Islet of Langerhans (tissue), 1 donor: ENCODE data around the gene TMEM234.
"Not testable (repeated sequence)": the region's sequence is repeated elsewhere in the genome, so short reads cannot be mapped to it uniquely, and the experiment has no call there.

Experiments
- FAIRE-seq: peaks from one replicate; lab custom pipeline; 2011; peaks lifted over from hg19 to GRCh38; lab: Jason Lieb, UNC

TMEM234 gene

DNA sequence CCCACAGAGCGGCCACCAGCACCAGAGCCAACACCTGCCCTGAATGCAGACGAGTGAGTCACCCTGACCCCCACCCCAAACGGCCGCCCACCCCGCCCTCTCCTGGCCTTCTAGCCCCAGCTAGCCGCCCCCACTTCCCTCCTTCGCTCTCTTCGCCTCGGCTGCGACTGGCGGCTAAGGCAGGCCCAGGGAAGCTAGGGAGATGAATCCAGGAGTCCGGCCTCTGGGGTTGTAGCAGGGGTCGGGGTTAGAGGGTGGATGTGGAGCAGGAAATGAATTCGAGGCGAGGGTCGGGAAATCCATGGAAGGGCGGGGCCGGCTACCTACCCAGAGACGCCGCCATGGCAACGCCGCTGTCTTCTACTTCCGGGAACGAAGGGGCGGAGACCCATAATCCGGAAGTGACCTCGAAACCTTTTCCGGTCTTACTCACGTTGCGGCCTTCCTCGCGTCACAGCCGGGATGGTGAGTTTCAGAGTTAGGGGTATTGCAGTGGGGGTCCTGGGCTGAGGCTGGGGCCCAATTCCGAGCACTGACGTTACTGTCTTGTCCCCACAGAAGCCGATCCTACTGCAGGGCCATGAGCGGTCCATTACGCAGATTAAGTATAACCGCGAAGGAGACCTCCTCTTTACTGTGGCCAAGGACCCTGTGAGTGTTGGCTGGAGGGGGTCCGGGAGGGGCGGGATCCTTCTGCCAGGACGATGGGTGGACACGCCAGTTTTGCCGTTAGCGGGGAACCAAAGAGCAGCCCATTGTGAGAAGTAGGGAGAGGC is at the start of gene TMEM234, which contains the start of gene EIF3I:
TMEM234 (minus strand) TSS at position 374 of the 776 bp plus-strand sequence; CDS start at position 343, 31 bp downstream.
EIF3I (plus strand) TSS at position 428 of the 776 bp plus-strand sequence; CDS start at position 463, 35 bp downstream.
- FAIRE-seq: peak; percentile 68

DNA sequence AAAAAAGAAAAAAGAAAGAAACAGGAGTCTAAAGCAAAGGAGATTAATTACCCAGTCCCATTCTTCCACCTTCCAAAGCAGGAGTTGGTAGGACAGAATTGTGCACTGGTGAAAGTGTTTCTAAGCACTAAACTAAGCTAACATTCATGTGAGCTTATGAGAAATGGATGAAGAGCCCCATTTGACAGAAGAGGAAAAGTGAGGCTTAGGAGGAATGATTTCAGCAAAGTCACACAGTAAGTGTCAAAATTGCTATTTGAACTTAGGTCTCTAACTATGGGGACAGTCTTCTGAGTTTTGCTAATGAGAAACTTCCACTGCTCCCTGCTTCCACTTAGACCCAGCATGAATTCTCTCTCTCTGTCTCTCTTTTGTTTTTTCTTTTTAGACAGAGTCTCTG is 47.6 kb upstream of the TMEM234 start:
- no peak for FAIRE-seq

DNA sequence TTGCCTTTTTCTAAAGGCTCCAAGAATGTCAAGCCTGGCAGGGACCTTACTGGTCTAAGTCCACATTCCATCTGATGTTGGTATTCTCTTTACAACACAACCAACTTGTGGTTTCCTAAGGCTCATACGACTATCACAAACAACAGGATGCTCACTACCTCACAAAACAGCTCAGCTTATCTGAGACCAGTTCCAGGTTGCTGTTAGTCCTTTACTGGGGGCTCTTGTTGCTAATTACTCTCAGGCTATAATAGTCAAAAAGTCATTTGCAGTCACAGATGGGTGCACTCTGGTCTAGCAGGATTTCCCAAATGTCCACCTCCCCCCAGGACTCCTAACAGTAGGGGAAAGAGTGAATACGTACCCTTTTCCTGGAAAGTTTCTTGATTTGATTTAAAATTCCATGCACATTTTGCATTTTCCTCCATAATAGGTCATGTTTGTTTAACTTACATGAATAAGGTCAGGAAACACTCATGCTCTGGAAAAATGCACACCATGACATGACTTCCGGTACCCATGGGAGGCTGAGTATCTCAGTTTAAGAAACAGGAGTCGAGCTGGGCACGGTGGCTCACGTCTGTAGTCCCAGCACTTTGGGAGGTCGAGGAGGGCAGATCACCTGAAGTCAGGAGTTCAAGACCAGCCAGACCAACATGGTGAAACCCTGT is 44.9 kb upstream of the TMEM234 start:
- no peak for FAIRE-seq

DNA sequence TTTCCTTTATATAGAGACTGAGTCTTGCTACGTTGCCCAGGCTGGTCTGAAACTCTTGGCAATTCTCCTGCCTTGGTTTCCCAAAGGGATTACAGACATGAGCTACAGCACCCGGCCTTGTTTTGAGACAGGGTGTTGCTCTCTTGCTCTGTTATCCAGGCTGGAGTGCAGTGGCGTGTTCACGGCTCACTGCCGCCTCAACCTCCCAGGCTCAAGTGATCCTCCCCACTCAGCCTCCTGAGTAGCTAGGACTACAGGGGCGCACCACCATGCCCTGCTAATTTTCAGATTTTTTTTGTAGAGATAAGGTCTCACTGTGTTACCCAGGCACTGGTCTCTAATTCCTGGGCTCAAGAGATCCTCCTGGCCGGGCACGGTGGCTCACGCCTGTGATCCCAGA is 43.7 kb upstream of the TMEM234 start:
- FAIRE-seq: no peak

DNA sequence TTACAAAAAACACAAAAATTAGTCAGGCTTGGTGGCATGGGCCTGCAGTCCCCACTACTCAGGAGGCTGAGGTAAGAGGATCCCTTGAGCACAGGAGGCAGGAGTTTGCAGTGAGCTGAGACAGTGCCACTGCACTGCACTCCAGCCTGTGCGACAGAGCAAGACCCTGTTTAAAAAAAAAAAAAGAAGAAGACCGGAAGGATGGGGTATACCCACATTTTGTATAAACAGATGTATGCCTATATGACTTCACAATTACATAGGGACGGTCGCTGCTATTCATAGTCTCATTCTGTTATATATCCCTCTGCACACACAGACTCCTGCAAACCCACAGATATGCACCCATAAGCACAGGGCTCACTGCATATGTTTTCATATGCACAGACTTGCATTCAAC is 41.6 kb upstream of the TMEM234 start:
- FAIRE-seq: no peak

DNA sequence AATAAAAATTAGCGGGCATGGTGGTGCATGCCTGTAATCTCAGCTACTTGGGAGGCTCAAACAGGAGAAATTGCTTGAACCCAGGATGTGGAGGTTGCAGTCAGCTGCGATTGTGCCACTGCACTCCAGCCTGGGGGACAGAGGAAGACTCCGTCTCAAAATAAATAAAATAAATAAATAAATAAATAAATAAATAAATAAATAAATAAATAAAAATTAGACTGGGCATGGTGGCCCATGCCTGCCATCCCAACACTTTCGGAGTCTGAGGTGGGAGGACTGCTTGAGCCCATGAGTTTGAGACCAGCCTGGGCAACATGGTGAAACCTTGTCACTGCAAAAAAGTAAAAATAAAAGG is 41.1 kb upstream of the TMEM234 start:
- not testable (repeated sequence) for FAIRE-seq

DNA sequence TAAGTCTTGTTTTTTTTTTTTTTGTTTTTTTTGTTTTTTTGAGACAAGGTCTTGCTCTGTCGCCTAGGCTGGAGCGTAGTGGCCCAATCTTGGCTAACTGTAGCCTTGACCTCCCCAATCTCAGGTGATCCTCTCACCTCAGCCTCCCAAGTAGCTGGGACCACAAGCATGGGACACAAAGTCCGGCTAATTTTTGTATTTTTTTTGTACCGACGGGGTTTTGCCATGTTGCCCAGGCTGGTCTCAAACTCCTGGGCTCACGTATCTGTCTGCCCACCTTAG is 35.0 kb upstream of the TMEM234 start:
- FAIRE-seq: no peak

DNA sequence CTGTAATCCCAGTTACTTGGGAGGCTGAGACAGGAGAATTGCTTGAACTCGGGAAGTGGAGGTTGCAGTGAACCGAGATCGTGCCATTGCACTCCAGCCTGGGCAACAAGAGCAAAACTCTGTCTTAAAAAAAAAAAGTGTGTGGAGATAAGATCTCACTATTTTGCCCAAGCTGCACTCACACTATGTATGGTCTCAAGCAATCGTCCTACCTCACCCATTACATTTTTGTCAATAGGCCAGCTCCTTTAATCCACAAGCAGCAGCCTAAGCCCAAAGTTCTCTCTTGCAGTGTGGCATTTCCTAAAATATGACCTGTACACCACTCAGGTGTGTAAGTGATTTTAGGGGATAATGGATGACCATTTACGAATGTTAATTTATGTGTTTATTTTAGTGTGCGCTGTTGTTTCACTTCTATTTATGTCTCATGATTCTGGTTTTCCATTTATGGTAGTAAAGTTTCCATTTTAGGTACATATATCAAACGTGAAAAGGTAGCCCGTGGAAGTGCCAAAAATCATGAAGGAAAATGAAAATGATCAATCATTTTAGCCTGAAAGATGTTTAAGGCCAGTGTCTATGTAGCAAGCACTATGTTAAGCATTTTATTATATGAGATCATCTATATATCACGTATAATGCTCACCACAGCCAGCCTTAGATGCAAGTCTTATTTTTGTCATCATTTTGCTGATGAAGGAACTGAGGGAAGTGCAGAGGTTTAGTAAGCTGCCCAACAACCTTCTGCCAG is 34.5 kb upstream of the TMEM234 start:
- FAIRE-seq: no peak

DNA sequence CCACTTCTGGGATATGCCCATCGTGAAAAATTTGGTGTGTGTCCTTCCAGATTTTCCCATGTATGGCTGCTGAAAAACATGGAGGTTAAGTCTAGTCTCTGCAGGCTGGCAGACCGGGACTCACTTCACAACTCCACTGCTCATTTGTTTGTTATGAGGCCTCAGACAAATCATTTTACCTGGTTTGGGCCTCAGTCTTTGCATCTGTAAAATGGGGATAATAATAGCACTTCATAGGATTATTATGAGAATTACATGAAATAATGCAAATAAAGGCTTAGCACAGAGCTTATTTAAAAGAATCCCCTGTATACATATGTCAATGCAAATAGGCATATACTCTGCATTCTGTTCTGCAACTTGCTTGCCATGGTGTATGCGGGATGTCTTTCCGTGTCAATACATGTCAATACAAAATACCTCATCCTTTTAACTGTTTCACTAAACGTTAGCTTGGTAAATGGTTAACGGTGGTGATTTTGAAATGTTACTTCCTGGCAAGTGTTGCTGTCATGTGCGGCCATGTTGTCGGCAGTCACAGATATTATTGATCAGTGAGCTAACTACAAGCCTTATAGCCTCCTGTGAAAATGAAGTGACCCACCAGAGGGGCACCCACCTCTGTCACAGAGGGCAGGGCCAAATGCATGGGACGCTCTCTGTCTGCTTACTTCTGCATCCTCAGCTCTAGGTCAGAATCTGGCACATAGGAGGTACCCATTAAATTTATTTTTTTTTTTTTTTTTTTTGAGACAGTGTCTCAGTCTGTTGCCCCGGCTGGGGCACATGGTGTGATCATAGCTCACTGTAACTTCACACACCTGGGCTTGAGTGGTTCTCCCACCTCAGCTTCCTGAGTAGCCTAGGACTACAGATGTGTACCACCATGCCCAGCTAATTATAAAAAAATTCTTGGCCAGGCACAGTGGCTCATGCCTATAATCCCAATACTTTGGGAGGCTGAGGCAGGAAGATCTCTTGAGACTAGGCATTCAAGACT is 33.2 kb upstream of the TMEM234 start:
- FAIRE-seq: no peak

DNA sequence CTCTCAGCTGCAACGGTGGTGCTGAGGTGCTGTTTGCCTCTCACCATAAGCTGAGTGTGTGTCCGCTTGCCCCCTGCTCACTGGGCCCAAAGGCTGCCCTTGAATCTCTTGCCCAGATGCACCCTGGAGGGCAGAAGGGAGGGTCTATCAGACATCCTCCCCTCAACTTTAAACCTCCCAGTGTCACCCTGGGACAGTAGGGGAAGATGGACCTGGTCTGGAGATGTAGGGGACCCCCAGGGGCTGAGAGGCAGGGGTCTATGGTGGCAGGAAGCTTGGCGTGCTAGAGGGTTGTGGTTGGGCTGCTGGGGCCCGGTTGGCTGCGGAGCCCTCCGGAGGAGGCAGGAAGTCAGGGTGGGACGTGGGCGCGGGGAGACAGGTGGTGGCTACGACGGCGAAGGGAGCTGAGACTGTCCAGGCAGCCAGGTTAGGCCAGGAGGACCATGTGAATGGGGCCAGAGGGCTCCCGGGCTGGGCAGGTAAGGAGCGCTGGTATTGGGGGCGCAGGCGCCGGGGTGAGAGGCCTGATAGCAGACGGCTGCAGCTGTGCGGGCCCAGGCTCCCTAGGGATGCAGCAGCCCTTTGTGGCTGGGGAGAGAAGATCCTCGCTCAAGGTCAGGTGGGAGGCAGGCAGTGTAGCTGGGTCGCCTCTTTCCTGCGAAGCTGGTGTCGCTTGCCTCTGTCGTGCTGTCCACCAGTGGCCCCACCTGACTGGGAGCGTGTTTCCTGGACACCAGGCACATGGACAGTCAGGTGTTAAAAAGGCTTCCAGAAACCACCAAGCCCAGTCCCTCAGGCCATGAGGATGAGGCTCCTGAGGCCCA is 29.0 kb upstream of the TMEM234 start, which contains the start of gene LCK:
LCK (plus strand) TSS at position 373 of the 824 bp plus-strand sequence. CDS start 23,065 bp downstream, outside the sequence.
- FAIRE-seq: no peak

DNA sequence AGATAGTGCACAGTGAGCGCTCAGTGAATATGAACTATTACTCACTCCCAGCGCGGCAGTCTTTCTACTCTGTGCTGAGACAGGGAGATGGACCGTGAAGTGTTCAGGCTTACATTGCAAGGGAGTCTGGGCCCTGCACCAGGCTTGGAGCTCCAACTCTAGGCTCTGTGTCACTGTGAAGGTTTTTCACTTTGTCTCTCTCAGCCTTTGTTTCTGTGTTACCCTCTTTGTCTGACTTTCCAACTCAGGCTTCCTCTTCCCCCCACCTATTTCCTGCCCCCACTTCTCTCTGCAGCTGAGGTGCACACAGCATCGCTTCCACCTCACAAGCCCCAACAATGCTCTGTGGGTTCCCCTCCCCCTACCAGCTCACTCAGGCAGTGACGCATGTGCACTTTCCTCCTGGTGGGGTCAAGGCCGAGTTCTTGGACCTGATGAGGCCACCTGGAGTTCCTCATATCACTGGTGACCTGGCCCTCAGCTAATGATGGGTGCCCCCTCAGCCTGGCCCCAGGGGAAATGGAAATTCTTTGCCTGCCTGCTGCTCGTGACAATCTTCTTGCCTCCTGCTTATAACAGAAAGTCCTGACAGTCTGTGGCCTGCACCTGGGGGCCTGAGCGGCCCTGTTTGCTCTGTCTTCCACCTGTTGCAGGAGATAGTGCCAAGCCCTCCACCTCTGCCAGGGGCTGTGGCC is 27.8 kb upstream of the TMEM234 start:
- no peak for FAIRE-seq

DNA sequence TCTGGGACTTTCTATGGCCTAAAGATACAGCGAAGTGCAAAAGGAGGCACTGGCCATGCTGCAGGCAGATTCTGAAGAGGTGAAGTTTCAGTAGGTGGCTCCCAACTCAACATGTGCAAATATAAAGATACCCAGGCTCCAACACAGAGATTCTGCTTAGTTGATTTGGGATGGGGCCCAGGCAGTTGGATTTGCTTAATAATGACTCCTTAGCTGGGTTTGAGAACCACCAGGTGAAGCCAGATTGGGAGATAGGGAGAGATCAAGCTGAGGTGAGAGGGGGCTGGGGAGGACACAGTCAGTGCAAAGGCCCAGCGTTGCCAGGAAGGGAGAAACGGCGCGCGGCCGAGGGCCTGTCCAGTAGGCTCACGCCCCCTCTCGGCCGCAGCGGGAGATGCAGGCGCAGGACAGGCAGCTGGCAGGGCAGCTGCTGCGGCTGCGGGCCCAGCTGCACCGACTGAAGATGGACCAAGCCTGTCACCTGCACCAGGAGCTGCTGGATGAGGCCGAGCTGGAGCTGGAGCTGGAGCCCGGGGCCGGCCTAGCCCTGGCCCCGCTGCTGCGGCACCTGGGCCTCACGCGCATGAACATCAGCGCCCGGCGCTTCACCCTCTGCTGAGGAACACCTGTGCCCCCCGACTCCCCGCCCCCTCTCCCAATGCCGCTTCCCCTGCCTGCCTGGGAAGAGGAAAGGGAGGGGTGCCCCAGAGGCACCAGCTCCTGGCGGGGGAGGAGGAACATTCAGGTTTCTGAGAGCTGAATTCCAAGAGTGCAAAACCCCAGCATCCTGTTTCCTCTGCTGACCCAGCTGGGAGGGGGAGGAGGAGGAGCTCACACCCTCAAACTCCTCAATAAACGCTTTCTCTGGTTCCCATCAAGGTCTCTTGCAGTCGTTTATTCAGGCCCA is 26.1 kb upstream of the TMEM234 start:
- no peak for FAIRE-seq

DNA sequence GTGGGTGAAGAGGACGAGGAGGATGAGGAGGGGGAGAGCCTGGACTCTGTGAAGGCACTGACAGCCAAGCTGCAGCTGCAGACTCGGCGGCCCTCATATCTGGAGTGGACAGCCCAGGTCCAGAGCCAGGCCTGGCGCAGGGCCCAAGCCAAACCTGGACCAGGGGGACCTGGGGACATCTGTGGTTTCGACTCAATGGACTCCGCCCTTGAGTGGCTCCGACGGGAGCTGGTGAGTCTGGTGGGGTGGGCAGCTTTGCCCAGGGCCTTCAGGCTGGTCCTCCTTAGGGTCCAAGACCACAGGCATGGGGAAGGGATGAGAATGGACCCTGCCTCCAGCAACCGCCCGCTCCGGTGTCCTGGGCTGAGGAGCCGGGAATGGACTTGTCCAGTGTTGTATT is 25.3 kb upstream of the TMEM234 start:
- FAIRE-seq: no peak

DNA sequence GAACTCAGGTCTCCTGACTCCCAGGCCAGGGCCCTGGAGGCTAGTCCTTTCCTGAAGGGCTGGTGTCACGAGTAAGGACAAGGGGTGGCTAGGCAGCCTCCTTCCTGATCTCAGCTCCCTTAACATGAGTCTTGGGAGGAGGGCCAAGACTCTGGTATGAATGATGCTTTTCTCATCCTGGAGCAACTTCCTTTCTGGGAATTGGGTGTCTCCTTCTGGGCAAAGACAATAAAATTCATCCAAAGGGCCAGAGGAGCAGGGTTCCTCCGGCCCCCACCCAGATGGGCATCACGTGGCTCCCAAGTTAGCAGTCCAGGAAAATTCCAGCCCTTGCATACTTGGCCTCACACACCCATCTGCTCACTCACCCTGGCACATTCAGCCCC is 24.7 kb upstream of the TMEM234 start, which contains the start of gene FAM167B:
FAM167B (plus strand) TSS at position 335 of the 386 bp plus-strand sequence. CDS start 200 bp downstream, outside the sequence.
- FAIRE-seq: no peak

DNA sequence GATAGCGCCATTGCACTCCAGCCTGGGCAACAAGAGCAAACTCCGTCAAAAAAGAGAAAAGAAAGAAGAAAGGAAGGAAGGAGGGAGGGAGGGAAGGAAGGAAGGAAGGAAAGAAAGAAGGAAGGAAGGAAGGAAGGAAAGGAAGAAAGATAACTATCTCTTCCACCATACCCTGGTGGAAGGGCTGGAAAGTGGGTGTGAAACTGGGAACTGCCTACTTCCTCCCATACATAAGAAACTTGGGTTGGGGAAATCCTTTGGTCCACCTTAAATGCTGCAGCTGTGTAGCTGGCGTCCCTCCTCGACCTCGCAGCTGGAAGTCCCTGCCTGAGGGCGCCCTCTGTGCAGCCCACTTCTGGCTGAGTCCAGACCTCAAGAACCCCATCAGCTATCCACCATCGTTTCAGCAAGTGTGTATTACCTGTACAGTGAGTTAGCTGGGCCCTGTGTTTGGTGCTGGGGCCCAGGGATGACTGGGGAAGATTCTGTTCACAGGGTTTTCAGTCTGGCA is 20.2 kb upstream of the TMEM234 start:
- no peak for FAIRE-seq

DNA sequence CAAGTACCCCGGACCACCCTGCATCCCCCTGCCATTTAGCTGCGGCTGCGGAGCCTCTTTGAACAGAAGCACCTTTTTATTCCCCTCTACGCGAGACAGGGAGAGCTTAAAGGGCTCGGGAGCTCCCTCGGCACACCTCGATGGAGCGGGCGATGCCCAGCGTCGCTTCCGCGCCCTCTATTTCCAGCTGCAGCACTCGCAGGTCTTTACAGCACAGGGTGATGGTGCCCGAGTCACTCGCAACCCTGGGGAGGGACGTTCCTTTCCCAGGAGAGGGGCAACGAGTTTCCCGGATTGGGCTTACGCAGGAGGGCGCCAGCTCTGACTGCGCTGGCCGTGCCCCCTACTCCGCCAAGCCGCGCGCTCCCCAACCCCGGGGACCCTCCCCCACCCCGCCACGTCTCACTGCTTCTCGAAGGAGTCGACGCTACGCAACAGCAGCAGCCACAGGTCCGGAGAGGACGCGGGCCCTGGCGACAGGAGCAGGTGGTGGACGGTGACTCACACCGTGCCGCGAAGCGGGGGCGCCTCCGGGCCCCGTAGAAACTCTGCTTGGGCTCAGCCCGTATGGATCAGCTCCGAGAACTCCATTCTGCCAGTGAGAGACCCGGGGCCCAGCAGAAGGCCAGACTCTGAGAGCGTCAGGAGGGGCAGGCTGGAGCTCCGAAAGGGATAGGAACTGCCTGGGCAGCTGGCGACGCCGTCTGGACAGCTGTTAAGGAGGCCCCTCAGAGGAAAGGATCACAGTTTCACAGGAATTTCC is 19.0 kb upstream of the TMEM234 start:
- FAIRE-seq: no peak

DNA sequence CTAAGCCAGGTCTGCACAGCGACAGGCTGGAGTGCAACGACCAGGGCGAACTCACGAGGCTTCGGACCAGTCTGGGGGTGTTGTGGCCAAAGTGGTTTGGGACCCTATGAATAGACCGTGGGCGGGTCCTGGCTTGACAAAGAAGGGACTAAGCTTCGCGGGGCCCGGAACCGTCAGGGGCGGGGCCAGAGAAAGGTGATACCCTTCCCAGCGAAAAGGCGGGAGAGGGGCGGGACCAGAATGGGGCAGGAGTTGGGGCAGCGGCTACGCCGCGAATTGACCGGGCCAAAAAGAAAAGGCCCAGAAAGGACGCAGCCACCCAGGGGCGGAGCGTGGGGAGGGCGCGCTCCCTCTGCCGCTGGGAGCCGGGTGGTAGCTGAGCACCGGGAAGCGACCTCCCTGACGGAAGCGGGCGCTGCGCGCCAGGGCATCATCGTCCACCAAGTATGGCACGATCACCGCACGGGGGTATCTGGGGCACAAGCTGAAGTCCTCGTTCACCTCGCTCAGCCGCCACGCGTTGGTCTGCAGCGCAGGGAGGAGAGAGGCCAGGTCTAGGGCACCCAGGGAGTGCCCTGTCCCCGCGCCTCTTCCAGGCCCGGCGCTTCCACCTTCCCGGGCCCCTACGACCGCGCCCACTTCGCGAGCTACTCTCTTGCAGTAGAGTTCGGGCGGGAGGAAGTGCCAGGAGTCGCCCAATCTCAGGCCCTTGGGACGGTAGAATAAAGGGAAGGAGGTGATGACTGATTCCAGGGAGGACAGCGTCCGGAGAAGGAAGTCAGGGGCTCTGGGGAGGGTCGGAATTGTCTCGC is 18.2 kb upstream of the TMEM234 start:
- no peak for FAIRE-seq
